ENCODE measurements around the gene CD6.

DNA sequence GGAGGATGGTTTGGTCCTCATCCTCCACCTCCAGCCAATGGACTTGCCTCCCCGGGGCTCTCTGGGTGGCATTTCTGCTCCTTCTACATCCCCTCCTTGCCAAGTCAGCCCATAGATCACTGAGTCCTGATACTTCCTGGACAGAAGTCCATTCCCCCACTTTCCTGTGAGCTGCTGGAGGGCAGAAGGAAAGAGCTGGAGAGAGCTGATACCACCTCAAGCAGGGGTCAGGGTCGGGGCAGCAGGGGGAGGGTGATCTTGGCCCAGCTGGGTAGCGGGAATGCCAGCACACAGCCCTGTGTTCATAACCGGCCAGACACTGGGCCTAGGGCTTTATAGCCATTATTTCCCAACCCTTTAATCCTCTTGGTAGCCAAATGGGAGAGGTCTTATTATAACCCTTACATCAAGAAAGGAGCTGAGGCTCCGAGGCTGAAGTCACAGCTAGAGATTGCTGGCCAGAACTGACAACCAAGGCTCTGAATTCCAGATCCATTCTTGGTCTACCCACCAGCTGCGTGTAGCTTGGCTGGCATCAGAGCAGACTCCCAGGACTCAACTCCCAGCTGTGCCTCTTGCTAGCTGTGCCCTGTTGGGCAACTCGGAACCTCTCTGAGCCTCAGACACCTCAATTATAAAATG is 39.9 kb downstream of the CD6 start:
- TF ChIP-seq, protein P1, sequence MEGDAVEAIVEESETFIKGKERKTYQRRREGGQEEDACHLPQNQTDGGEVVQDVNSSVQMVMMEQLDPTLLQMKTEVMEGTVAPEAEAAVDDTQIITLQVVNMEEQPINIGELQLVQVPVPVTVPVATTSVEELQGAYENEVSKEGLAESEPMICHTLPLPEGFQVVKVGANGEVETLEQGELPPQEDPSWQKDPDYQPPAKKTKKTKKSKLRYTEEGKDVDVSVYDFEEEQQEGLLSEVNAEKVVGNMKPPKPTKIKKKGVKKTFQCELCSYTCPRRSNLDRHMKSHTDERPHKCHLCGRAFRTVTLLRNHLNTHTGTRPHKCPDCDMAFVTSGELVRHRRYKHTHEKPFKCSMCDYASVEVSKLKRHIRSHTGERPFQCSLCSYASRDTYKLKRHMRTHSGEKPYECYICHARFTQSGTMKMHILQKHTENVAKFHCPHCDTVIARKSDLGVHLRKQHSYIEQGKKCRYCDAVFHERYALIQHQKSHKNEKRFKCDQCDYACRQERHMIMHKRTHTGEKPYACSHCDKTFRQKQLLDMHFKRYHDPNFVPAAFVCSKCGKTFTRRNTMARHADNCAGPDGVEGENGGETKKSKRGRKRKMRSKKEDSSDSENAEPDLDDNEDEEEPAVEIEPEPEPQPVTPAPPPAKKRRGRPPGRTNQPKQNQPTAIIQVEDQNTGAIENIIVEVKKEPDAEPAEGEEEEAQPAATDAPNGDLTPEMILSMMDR (IDR thresholded peaks at IDR 0.05; ENCODE audit: poor library complexity) = no peak
- no peak for TF ChIP-seq EZH2 (IDR thresholded peaks at IDR 0.05; ENCODE audit: borderline replicate concordance)
- TF ChIP-seq EZH2phosphoT487 (IDR thresholded peaks at IDR 0.05; ENCODE audit: low read depth, severe bottlenecking, unreplicated experiment) = no peak
